GM23248 (cell line): ENCODE data around the gene FECH. TPM values are rescaled to one million over a fixed set of nuclear protein-coding genes. Genes with fewer than 3 reads are reported as not detected.

ENCODE experiments used
- DNase-seq: peaks from one replicate; pipeline ENCODE4 v3.0.0-alpha.2; 2015
- H2AFZ ChIP-seq: fragments of 200-600 bp; sonication (generic); 2 replicates; pipeline ENCODE4 v1.6.1; 2016; ENCODE audit warnings: antibody characterized with exemption
- H3F3A ChIP-seq: fragments of 200-600 bp; sonication (generic); 2 replicates; pipeline ENCODE4 v1.6.1; 2016; ENCODE audit warnings: mild to moderate bottlenecking, antibody characterized with exemption, mixed run types; ENCODE audit not compliant: insufficient read depth
- H3K27ac ChIP-seq: fragments of 200-600 bp; sonication (generic); 2 replicates; pipeline ENCODE4 v1.5.1; 2016; ENCODE audit warnings: mild to moderate bottlenecking
- H3K27me3 ChIP-seq: fragments of 200-600 bp; sonication (generic); replicated peaks from 2 replicates; pipeline ENCODE4 v1.6.1; 2016; ENCODE audit warnings: mild to moderate bottlenecking; ENCODE audit not compliant: insufficient read depth
- H3K36me3 ChIP-seq: fragments of 200-600 bp; sonication (generic); 2 replicates; pipeline ENCODE4 v1.6.1; 2016; ENCODE audit warnings: low read depth, mild to moderate bottlenecking
- H3K4me1 ChIP-seq: fragments of 200-600 bp; sonication (generic); 2 replicates; pipeline ENCODE4 v1.6.1; 2016; ENCODE audit warnings: mild to moderate bottlenecking; ENCODE audit not compliant: insufficient read depth
- H3K4me2 ChIP-seq: fragments of 200-600 bp; sonication (generic); one replicate; pipeline ENCODE4 v1.6.1; 2016; ENCODE audit warnings: mild to moderate bottlenecking; ENCODE audit not compliant: unreplicated experiment
- H3K4me3 ChIP-seq: fragments of 200-600 bp; sonication (generic); 2 replicates; pipeline ENCODE4 v1.5.1; 2016; ENCODE audit warnings: mild to moderate bottlenecking
- H3K79me2 ChIP-seq: fragments of 200-600 bp; sonication (generic); 2 replicates; pipeline ENCODE4 v1.6.1; 2016; ENCODE audit warnings: mild to moderate bottlenecking; ENCODE audit not compliant: insufficient read depth
- H3K9ac ChIP-seq: fragments of 200-600 bp; sonication (generic); 2 replicates; pipeline ENCODE4 v1.6.1; 2016; ENCODE audit warnings: mild to moderate bottlenecking
- H3K9me2 ChIP-seq: fragments of 200-600 bp; sonication (generic); 2 replicates; pipeline ENCODE4 v1.6.1; 2016; ENCODE audit warnings: mixed run types, mild to moderate bottlenecking, moderate library complexity; ENCODE audit not compliant: insufficient read depth
- H3K9me3 ChIP-seq: fragments of 200-600 bp; sonication (generic); one replicate; pipeline ENCODE4 v1.6.1; 2017; ENCODE audit warnings: low read depth
- H4K20me1 ChIP-seq: fragments of 200-600 bp; sonication (generic); 2 replicates; pipeline ENCODE4 v1.6.0; 2016; ENCODE audit not compliant: insufficient read depth
- EZH2 ChIP-seq: fragments of 200-600 bp; sonication (generic); IDR thresholded peaks from 2 replicates; pipeline ENCODE4 v1.6.1; 2018; ENCODE audit warnings: antibody characterized with exemption, mild to moderate bottlenecking; ENCODE audit not compliant: insufficient read depth, poor library complexity, severe bottlenecking
- EZH2phosphoT487 ChIP-seq: fragments of 200-600 bp; sonication (generic); IDR thresholded peaks from 2 replicates; pipeline ENCODE4 v1.6.1; 2018; ENCODE audit warnings: antibody characterized with exemption, moderate library complexity, mild to moderate bottlenecking, low read depth; ENCODE audit not compliant: insufficient read depth
- WGBS, 2 experiments: methylation state at CpG; one replicate each; pipeline ENCODE4 v1.1.6; 2015 to 2017; ENCODE audit warnings: low lambda C conversion rate in 2 of 2, low coverage in 1 of 2; ENCODE audit errors: missing lambda C conversion rate in 2 of 2; 5-methylcytosine and 5-hydroxymethylcytosine counted together
- in situ Hi-C: fragments of 300-500 bp; cut with MboI; formaldehyde crosslinking; loops from 2 replicates; pipeline ENCODE4 v1.15.0; 2020
- polyA plus RNA-seq: library from polyadenylated mRNA; unstranded; fragments of >200 nt; fragmentation: Nextera tagmentation; extraction: Ambion mirVana; gene quantifications from 2 replicates; pipeline ENCODE4 v1.2.1, GENCODE V29; 2016
- total RNA-seq: library from RNA; depleted of rRNA; stranded (reverse); fragments of >200 nt; shearing (Covaris generic); gene quantifications from 2 replicates; pipeline ENCODE4 v1.2.3, GENCODE V29; 2014

Gene FECH
- total and polyA plus RNA-seq, 2 experiments from 2014 or later = 25.4 to 33.4 TPM

DNA sequence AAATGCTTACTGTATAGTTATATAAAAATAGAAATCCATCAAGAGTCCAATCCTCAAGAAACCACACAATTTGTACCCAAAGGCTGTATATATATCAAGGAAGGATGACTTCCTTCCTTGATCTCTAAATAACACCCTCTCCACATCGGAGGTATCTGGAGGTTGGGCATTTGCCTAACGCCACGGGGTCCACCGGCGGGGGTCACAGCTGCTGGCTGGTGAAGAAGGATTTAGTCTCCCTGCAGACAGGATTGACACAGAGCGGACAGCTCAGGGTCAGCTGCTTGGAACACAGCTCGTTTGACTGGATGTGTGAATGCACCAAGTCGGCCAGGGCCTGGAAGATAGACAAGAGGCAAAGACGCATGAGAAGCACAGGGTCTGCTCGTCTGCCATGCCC is 36.0 kb downstream of the FECH start:
- Histone ChIP-seq H2AFZ (no peak overlapping the region), H3K36me3 (peaks cover 15% of the 10 kb centered on the region; the same call in 1 of the 2 replicates), H4K20me1 (no peaks in the 10 kb centered on the region), H3K9me2 (no peaks in the 10 kb centered on the region), H3K4me2 (no peak overlapping the region), H3K4me3 (no peak overlapping the region), H3K27me3 (no peaks in the 10 kb centered on the region), H3F3A (no peaks in the 10 kb centered on the region), H3K79me2 (no peaks in the 10 kb centered on the region), H3K9me3 (no peaks in the 10 kb centered on the region), H3K4me1 (no peaks in the 10 kb centered on the region), H3K9ac (no peak overlapping the region), H3K27ac (no peak overlapping the region)
- no peak for DNase-seq
- in situ Hi-C loops = loop anchor here (25.0 kb wide), 1 partner anchor 813 kb away; no protein-coding TSS in a partner anchor
- no peak for TF ChIP-seq EZH2phosphoT487
- WGBS, 2 experiments = 91 to 92% methylated on average over 10 of the region's 10 CpGs

DNA sequence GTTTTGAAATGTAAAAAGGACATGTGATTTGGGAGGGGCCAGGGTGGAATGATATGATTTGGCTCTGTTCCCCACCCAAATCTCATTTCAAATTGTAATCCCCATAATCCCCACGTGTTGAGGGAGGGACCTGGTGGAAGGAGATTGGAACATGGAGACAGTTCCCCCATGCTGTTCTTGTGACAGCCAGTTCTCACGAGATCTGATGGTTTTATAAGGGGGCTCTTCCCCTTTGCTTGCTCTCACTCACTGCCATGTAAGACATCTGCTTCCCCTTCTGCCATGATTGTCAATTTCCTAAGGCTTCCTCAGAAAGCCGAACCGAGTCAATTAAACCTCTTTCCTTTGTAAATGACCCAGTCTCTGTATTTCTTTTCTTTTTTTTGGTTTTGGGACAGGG is 39.2 kb downstream of the FECH start:
- Histone ChIP-seq H3F3A (peaks cover 15% of the 10 kb centered on the region), H3K4me1 (peaks cover 12% of the 10 kb centered on the region), H3K27me3 (no peaks in the 10 kb centered on the region), H3K9me3 (no peaks in the 10 kb centered on the region), H4K20me1 (no peaks in the 10 kb centered on the region), H3K9me2 (no peaks in the 10 kb centered on the region), H3K9ac (no peak overlapping the region), H3K27ac (no peak overlapping the region), H3K4me2 (no peak overlapping the region), H2AFZ (no peak overlapping the region), H3K36me3 (peaks cover 12% of the 10 kb centered on the region; the same call in 1 of the 2 replicates), H3K79me2 (no peaks in the 10 kb centered on the region), H3K4me3 (no peak overlapping the region)
- in situ Hi-C loops = no loop called here
- no peak for DNase-seq
- WGBS, 2 experiments = 47 to 54% methylated on average over 4 of the region's 4 CpGs
- no peak for TF ChIP-seq EZH2phosphoT487
- TF ChIP-seq EZH2 = no peak

DNA sequence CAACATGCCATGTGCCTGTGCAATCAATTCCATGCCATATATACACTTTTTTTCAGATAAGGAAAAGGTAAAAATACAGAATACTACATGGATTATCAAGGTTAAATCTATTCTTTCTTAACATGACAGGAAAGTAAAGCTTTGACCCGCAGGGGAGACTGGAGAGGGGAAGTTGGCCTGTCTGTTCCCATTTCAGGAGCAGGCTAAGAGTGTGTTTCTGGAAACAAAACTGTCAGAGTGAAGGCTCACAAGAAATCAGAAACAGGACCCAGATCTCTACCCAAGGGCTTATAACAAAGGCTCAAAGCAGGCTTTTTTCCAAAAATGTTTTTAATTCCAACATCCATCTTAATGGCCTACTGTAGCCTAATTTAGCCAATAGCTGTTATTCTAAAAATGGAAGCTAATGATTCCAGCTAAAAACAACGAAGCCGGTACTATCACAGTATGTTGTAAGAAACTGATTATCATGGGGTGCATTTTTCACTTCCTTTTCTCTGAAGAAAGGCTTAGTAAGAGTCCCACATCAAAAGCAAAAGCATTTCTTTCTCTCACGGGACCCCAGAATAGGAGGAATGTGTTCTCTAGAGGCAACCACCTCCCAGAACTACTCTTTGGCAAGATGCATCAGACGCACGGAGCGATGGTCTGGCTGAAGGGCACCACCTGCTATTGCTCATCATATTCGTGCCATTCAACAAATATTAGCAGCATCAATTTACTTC is 41.4 kb downstream of the FECH start:
- no peak for DNase-seq
- in situ Hi-C loops = no loop called here

DNA sequence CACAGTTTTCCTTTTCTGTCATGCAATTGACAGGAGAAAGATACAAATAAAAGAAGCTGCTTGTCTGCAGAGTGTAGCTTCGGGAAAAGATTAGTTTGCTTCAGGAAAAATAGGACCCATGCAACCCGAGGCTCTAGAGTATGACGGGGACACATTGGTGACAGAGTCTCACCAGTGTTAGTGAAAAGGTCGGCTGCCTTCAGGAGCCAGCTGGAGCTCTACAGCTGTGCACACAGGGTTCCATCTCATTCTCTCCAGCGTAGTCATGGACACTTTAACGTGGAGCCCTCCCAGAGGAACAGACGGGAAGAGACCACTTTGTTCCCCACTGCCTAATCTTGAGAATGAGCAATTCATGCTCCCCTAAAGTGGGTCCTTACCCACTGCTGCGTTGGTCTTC is 42.9 kb downstream of the FECH start:
- 91 to 93% methylated on average over 8 of the region's 8 CpGs for WGBS, 2 experiments
- DNase-seq = no peak
- Histone ChIP-seq H3K4me2 (no peak overlapping the region), H4K20me1 (no peaks in the 10 kb centered on the region), H3K4me3 (no peak overlapping the region), H3K4me1 (peaks cover 23% of the 10 kb centered on the region), H2AFZ (peak overlapping the region; percentile 82), H3K9me3 (no peaks in the 10 kb centered on the region), H3K36me3 (no peaks in the 10 kb centered on the region), H3K27ac (peak overlapping the region; percentile 98; the same call in 1 of the 2 replicates), H3K79me2 (no peaks in the 10 kb centered on the region), H3K27me3 (no peaks in the 10 kb centered on the region), H3F3A (peaks cover 15% of the 10 kb centered on the region), H3K9me2 (no peaks in the 10 kb centered on the region), H3K9ac (no peak overlapping the region)
- in situ Hi-C loops = no loop called here
- no peak for TF ChIP-seq EZH2
- TF ChIP-seq EZH2phosphoT487 = no peak

More for the DNA sequence above, 41.4 kb downstream of the FECH start:
- H3K4me2 ChIP-seq = no peak overlapping the region
- 0 out of 2 replicates have a peak, but pooled peaks cover 4% of the 10 kb centered on the region for H3K36me3 ChIP-seq
- H3K79me2 ChIP-seq = no peaks in the 10 kb centered on the region
- no peaks in the 10 kb centered on the region for H3K9me3 ChIP-seq
- H2AFZ ChIP-seq = no peak overlapping the region
- 83 to 86% methylated on average over 8 of the region's 8 CpGs for WGBS, 2 experiments
- H3K27me3 ChIP-seq = no peaks in the 10 kb centered on the region
- H3K27ac ChIP-seq = no peak overlapping the region
- H4K20me1 ChIP-seq = no peaks in the 10 kb centered on the region
- H3K4me1 ChIP-seq = peaks cover 20% of the 10 kb centered on the region
- H3F3A ChIP-seq = peaks cover 15% of the 10 kb centered on the region
- no peak overlapping the region for H3K9ac ChIP-seq
- no peaks in the 10 kb centered on the region for H3K9me2 ChIP-seq
- H3K4me3 ChIP-seq = no peak overlapping the region
- TF ChIP-seq EZH2 = no peak
- TF ChIP-seq EZH2phosphoT487 = no peak
